ENCODE measurements around the gene ARCN1.

ARCN1 gene

GRCh38 chr11:118618115-118618990 lies 46.1 kb downstream of the ARCN1 start:
- H3K4me3 ChIP-seq (ENCODE audit: low read depth, low read length) = no peak overlapping the region
- DNase-seq (ENCODE audit: low read depth) = peak; percentile 51

DNA sequence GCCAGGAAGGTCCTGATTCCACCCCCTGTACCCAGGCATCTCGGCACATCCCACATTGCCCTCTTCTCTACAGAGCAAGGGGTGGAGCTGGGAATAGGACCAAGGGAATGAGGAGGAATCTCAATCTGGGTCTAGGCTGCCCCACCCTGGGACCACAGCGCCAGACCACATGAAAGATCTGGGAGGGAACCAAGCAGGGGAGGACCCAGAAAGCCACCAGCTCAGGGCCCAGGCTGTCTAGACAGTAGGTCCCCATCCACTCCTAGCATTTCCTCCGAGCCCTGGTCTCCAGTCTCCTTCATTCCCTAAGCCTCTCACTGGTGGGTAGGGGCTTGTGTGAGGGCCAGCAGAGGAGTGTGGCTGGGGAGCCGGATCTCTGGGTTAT lies 46.8 kb downstream of the ARCN1 start:
- peak; percentile 51 for DNase-seq (ENCODE audit: low read depth)
- no peak overlapping the region for H3K4me3 ChIP-seq (ENCODE audit: low read depth, low read length)

DNA sequence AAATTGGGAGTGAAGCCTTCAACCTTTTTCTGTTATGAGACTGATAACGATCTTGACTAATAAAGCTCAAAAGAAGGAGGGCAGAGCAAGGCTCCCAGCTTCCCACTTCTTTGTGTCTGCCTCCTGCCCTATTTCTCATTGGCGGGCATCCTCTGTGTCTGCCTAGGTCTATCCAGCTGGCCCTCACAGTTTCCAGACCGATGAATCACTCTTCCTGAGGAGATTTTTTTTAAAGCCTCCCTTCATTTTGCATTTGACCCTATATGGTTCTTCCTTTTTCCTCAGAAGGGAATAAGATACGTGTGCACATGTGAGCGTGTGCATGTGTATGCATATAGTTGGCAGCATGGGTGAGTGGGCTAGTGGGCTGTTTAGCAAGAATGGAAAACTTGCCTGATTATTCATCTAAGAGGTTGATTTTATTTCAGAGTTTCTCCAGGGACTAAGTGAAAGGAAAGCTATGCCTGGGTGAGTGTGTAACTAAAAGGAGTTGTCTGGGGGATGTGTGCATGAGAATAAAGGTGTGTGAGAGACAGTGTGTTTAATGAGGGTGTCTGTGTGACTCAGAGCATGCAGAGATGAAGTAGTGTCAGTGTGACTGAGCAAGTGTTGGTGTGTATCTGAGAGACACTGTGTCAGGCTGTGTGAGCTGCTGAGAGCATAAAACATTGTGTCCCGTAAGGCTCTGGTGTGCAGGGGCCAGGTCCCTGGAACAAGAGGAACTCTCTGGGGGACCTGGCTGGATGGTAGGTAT lies 47.4 kb downstream of the ARCN1 start:
- DNase-seq (ENCODE audit: low read depth) = peak; percentile 92
- H3K4me3 ChIP-seq (ENCODE audit: low read depth, low read length) = no peak overlapping the region

DNA sequence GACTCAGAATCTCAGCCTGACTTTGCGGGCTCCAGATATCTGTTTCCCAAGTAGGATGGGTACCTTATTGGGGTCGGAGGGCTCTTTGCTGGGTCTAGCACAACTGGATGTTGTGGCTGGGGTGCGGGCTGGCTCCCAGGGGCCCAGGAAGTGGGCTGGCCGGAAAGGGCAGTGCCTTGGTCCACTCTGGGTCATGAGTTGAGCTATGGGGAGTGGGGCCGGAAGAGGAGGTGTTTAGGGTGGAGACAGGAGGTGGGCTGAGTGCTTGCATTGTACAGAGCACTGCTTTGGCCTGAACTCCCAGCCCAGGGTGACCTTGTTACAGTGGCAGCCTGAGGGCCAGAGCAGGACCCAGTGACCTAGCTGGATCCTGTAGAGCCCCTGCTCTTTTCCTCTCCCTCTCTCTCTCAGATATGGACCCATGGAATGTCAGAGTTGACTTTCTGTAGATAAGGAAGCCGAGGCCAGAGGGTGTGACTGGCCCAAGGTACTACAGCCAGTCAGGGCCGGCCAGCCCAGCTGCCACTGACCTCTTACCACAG lies 48.4 kb downstream of the ARCN1 start:
- no peak for DNase-seq (ENCODE audit: low read depth)

GRCh38 chr11:118621071-118621783 lies 49.0 kb downstream of the ARCN1 start:
- peak; percentile 68 for DNase-seq (ENCODE audit: low read depth)
- peak overlapping the region; percentile 60 for H3K4me3 ChIP-seq (ENCODE audit: low read depth, low read length)

More for the DNA sequence above, 48.4 kb downstream of the ARCN1 start:
- peak overlapping the region; percentile 60 for H3K4me3 ChIP-seq (ENCODE audit: low read depth, low read length)

DNA sequence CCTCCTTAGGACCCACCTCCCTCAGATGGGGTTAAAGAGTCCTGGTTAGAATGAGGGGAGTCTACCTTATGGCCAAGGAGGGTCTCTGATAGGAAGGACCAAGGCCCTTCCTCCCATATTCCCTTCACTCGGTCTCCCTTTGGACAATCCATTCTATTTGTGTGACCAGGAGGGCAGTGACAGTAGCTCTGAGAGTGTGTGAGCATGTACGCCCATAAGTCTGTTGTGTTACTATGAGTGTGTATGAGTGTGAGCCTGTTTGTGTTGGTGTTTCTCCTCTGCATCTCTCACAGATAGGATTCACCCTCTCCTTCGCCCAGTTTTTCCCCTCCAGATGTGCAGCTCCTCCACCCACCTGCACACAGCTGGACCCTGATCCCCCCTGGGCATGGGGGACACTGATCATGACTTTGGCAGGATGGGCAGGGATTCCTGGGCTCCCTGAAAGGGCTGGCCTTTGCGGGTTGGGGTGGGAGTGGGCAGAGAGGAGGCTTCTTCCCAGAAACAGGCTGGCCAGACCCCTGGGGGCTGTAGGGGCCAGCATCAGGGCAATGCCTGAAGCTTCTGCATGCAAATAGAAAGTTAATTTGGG lies 49.7 kb downstream of the ARCN1 start:
- no peak for DNase-seq (ENCODE audit: low read depth)
- peak overlapping the region; percentile 60 for H3K4me3 ChIP-seq (ENCODE audit: low read depth, low read length)

DNA sequence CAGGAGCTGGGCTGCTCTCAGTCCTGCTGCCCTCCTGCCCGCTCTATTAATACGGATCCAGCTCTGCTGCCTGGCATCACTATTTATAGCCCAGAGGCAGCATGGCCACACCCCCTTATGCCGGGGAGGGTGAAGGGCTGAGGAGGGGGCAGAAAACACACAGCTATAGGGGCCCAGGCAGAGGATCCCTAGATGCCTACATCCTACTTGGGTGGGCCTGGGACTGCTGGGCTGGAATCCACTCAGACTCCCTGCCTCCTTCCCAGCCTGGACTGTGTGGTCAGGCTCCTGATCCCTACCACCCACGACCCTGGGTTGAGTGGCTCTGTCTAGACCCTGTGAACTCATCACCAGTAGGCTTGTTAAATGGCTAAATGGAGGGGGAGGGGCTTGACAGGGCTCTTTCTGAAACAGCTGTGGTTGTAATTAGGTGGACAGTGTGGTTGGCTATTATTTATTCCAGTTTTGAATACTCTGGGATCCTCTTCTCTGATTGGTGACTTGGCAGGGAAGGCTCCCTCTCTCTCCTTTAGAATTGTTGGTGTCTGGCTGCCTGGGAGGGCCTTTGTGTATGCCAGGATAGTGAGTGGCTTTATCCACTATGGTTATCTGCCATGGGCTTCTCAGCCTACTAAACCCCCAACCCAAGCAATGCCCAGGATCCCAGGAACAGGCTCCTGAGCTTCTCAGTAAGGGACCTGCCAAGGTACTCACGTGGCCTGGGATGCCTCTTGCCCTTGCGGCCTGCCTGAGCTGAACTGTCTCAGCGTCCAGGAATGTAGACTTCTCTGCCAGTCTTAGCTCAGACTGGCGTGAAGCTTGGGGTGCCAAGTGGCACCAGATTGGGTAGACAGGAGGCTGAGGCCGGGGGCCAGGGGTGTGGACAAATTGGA lies 50.4 kb downstream of the ARCN1 start:
- H3K4me3 ChIP-seq (ENCODE audit: low read depth, low read length) = peak overlapping the region; percentile 60
- DNase-seq (ENCODE audit: low read depth) = no peak

GRCh38 chr11:118623269-118623655 lies 51.1 kb downstream of the ARCN1 start:
- H3K4me3 ChIP-seq (ENCODE audit: low read depth, low read length) = no peak overlapping the region
- DNase-seq (ENCODE audit: low read depth) = no peak

DNA sequence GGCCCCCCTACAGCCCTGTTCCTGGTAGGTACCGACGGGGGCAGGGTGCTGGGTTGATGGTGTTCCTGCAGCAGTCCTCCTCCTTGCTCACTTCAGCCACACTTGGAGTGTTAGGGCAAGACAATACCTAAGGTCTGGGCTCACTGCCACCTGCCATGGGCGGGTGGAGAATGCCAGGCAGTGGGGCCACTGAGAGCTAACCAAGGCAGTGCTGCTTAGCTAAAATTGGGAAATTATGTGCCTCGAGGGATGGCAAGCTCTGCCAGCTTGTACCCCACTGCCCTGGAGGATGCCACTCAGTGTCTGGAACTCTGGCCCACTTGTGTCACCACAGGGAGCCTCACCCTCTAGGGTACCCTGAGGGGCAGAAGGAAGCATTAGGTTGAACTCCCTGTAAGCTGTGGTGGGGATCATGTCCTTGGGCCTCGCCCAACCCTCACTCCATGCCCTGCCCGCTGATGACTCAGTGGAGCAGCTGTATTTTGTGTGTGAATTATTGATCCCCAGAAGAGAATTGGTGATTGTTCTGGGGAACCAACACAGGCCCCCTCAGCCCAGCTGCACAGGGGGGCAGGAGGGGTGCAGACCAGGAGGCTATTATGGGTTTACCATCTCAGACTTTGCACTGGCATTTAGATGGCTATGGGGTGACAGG lies 53.0 kb downstream of the ARCN1 start:
- no peak overlapping the region for H3K4me3 ChIP-seq (ENCODE audit: low read depth, low read length)
- DNase-seq (ENCODE audit: low read depth) = no peak

GRCh38 chr11:118625976-118626375 lies 53.8 kb downstream of the ARCN1 start:
- no peak overlapping the region for H3K4me3 ChIP-seq (ENCODE audit: low read depth, low read length)
- no peak for DNase-seq (ENCODE audit: low read depth)

- H3K4me3 ChIP-seq (ENCODE audit: low read depth, low read length) = no peak overlapping the region
- no peak for DNase-seq (ENCODE audit: low read depth)
Measured at GRCh38 chr11:118627566-118627965, 55.4 kb downstream of the ARCN1 start.

DNA sequence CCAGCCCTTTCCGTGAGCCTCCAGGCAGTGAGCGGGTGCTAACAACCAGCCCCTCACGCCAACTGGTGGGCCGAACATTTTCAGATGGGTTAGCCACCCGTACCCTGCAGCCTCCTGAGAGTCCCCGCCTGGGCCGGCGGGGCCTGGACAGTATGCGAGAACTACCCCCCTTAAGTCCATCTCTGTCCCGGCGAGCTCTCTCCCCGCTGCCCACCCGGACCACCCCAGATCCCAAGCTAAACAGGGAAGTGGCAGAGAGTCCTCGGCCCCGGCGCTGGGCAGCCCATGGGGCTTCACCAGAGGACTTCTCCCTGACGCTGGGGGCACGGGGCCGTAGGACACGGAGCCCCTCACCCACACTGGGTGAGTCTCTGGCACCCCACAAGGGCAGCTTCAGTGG lies 55.8 kb downstream of the ARCN1 start:
- DNase-seq (ENCODE audit: low read depth) = no peak
- no peak overlapping the region for H3K4me3 ChIP-seq (ENCODE audit: low read depth, low read length)

DNA sequence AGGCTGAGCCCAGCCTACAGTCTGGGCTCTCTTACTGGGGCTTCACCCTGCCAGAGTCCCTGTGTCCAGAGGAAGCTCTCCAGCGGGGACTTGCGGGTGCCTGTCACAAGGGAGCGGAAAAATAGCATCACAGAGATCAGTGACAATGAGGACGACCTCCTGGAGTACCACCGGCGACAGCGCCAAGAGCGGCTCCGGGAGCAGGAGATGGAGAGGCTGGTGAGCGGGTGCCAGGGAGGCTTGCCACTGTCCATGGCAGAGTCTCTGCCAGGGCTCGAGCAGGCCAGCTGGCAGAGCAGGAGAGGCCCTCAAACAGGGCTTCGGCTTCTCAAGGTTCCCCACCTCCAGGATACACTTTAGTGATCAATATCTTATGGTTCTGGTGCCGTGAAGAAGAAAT lies 56.2 kb downstream of the ARCN1 start:
- no peak overlapping the region for H3K4me3 ChIP-seq (ENCODE audit: low read depth, low read length)
- no peak for DNase-seq (ENCODE audit: low read depth)

DNA sequence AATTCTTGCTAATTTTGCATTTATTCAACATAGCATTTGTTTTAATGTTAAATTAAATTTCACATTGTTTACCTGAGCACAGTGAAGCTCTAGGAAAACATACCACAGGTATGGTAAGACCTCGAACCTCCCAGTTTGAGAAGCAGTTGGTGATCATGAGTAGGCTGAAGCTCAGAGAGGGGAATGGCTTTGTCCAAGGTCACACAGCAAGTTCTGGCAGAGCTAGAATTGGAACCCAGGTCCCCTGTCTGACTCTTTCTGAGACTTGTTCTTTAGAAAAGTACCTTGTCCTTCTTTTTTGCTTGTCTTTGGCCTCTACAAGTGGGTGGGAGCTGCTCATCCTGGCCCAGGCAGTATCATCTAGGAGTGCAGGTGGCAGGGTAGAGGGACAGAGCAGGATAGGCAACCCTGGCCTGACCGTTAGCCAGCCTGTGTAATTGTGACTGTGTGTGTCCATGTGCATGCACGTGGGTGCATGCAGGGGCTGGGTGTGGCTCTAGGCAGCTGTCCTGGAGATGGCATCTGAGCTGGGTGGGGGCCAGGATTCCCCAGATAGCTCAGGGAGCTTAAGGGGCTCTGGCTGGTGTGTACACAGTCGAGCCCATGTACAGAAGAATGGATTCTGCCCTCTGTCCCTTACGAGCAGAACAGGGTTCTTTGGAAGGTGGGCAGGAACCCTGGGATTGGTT lies 56.8 kb downstream of the ARCN1 start:
- DNase-seq (ENCODE audit: low read depth) = no peak
- H3K4me3 ChIP-seq (ENCODE audit: low read depth, low read length) = no peak overlapping the region

DNA sequence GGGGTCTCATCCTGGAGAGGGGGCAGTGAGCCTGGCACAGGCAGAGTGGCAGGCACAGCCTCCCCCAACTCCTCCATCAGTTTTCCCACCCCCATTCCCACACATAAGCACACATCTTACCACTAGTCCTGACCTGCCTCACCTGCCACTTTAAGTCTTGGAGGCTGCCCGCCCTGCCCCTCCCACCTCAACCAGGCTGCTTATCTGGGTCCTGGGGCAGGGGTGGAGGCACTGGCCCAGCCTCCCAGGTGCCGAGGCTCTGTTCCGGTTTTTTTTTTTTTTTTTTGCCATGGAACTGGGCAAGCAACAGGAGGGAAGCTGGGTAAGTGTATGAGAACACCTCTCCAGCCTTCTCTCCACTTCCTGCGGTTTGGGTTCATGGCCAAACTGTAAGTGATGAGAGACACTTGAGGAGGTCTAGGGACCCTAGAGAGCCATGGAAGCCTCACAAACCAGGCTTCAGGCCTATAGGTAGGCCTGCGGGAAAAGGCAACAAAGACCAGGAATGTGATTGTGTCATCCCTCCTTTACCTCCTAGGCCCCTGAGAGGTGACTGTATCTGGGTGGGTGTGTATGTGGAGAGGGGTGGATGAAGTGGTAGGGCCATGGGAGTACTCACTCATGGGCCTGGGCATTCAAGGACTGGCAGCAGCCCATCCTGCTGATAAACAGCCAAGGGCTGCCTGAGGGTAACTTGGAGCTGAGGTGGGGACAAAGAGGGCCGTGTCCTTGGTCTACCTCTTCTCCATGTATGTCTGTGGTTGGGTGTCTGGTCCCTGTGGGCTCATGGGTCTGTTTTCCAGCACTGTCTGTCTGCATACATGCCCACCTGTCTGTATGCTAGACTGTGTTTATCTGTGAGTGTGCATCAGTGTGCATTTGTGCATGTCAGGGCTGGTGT lies 57.8 kb downstream of the ARCN1 start:
- no peak overlapping the region for H3K4me3 ChIP-seq (ENCODE audit: low read depth, low read length)
- no peak for DNase-seq (ENCODE audit: low read depth)

GRCh38 chr11:118631142-118631909 lies 59.1 kb downstream of the ARCN1 start:
- H3K4me3 ChIP-seq (ENCODE audit: low read depth, low read length) = no peak overlapping the region
- no peak for DNase-seq (ENCODE audit: low read depth)
